HL-60 (cell line): Measurements from ENCODE around the gene ERLEC1.

Source experiments
- DNase-seq, 2 experiments: peaks; one replicate each; pipeline ENCODE4 v3.0.0-alpha.2; 2010 to 2020; ENCODE audit warnings: low read depth in 1 of 2, low spot score in 1 of 2
- H3K27ac ChIP-seq: fragments of 250-450 bp; sonication (Bioruptor Pico); replicated peaks from 2 replicates; pipeline ENCODE4 v1.5.1; 2020; ENCODE audit warnings: mild to moderate bottlenecking, moderate library complexity
- H3K27me3 ChIP-seq: fragments of 250-450 bp; sonication (Bioruptor Pico); 2 replicates; pipeline ENCODE4 v1.5.1; 2021; ENCODE audit warnings: mild to moderate bottlenecking, moderate library complexity; ENCODE audit not compliant: insufficient read depth, poor library complexity, severe bottlenecking
- H3K4me3 ChIP-seq: replicated peaks from 2 replicates; pipeline ENCODE4 v1.5.1; 2011; ENCODE audit warnings: mild to moderate bottlenecking, control low read depth, low read length; ENCODE audit not compliant: insufficient read depth
- GABPA ChIP-seq: IDR thresholded peaks from 2 replicates; pipeline ENCODE4 v1.6.1; 2012; ENCODE audit warnings: low read depth
- POLR2AphosphoS5 ChIP-seq: IDR thresholded peaks from 2 replicates; pipeline ENCODE4 v1.6.1; 2012; ENCODE audit warnings: low read depth
- SPI1 ChIP-seq: IDR thresholded peaks from 2 replicates; pipeline ENCODE4 v1.6.1; 2012; ENCODE audit warnings: low read depth, mild to moderate bottlenecking, borderline replicate concordance
- TF ChIP-seq, protein P1 (sequence below): IDR thresholded peaks from one replicate; pipeline ENCODE4 v1.5.1; 2011; ENCODE audit warnings: low read length, control low read depth, inconsistent platforms; ENCODE audit not compliant: insufficient read depth
- TF ChIP-seq, protein P2 (sequence below): IDR thresholded peaks from 2 replicates; pipeline ENCODE4 v1.6.1; 2012; ENCODE audit warnings: low read depth; ENCODE audit not compliant: insufficient replicate concordance

The ERLEC1 gene

DNA sequence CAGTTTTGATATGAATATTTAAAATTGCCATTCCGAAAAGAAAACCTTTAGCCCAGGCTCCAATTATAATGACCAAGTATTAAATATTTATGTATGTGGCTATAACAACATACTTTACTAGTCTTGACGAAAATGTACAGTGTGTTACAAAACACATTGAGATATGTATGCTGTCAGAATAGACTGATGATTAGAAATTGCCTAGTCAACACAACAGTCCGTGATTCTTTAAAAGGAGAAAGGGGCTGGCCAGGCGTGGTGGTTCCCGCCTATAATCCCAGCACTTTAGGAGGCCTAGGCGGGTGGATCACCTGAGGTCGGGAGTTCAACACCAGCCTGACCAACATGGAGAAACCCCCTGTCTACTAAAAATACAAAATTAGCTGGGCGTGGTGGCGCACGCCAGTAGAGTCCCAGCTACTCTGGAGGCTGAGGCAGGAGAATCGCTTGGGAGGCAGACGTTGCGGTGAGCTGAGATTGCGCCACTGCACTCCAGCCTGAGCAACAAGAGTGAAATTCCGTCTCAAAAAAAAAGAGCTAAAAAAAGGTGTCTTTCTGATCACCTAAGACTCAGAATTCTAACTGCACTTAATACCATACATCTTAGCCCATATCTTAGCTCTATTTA, 17.4 kb upstream of the ERLEC1 start:
- DNase-seq = peak in 1 of 2 experiments; percentile 12
- Histone ChIP-seq H3K27ac (no peak overlapping the region), H3K27me3 (no peaks in the 10 kb centered on the region), H3K4me3 (no peak overlapping the region)
- TF ChIP-seq POLR2AphosphoS5 (no peak), GABPA (no peak), SPI1 (no peak)
- TF ChIP-seq, protein P1, sequence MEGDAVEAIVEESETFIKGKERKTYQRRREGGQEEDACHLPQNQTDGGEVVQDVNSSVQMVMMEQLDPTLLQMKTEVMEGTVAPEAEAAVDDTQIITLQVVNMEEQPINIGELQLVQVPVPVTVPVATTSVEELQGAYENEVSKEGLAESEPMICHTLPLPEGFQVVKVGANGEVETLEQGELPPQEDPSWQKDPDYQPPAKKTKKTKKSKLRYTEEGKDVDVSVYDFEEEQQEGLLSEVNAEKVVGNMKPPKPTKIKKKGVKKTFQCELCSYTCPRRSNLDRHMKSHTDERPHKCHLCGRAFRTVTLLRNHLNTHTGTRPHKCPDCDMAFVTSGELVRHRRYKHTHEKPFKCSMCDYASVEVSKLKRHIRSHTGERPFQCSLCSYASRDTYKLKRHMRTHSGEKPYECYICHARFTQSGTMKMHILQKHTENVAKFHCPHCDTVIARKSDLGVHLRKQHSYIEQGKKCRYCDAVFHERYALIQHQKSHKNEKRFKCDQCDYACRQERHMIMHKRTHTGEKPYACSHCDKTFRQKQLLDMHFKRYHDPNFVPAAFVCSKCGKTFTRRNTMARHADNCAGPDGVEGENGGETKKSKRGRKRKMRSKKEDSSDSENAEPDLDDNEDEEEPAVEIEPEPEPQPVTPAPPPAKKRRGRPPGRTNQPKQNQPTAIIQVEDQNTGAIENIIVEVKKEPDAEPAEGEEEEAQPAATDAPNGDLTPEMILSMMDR = no peak
- TF ChIP-seq, protein P2, sequence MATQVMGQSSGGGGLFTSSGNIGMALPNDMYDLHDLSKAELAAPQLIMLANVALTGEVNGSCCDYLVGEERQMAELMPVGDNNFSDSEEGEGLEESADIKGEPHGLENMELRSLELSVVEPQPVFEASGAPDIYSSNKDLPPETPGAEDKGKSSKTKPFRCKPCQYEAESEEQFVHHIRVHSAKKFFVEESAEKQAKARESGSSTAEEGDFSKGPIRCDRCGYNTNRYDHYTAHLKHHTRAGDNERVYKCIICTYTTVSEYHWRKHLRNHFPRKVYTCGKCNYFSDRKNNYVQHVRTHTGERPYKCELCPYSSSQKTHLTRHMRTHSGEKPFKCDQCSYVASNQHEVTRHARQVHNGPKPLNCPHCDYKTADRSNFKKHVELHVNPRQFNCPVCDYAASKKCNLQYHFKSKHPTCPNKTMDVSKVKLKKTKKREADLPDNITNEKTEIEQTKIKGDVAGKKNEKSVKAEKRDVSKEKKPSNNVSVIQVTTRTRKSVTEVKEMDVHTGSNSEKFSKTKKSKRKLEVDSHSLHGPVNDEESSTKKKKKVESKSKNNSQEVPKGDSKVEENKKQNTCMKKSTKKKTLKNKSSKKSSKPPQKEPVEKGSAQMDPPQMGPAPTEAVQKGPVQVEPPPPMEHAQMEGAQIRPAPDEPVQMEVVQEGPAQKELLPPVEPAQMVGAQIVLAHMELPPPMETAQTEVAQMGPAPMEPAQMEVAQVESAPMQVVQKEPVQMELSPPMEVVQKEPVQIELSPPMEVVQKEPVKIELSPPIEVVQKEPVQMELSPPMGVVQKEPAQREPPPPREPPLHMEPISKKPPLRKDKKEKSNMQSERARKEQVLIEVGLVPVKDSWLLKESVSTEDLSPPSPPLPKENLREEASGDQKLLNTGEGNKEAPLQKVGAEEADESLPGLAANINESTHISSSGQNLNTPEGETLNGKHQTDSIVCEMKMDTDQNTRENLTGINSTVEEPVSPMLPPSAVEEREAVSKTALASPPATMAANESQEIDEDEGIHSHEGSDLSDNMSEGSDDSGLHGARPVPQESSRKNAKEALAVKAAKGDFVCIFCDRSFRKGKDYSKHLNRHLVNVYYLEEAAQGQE = no peak

DNA sequence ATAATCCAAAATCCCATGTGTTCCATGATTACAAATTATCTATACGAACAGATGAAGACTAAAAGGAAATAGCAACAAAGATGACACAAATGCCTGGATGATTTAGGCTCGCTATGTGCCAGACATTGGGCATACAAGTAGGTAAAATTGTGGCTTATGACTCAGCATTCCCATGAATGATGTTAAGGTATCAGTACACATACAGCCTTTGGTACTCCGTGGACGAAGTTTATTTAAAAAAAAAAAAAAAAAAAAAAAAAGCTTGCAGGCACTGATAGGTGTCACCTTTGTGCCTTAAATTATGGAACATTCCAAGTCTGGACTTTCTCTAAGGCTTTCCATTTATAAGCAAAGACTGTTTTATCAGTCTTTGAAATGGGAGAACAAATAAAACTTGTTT, 16.6 kb upstream of the ERLEC1 start:
- no peak for TF ChIP-seq POLR2AphosphoS5
- no peak for TF ChIP-seq SPI1
- TF ChIP-seq, protein P2 = no peak
- TF ChIP-seq, protein P1 = no peak
- Histone ChIP-seq H3K27ac (no peak overlapping the region), H3K27me3 (no peaks in the 10 kb centered on the region), H3K4me3 (no peak overlapping the region)
- DNase-seq = no peak

DNA sequence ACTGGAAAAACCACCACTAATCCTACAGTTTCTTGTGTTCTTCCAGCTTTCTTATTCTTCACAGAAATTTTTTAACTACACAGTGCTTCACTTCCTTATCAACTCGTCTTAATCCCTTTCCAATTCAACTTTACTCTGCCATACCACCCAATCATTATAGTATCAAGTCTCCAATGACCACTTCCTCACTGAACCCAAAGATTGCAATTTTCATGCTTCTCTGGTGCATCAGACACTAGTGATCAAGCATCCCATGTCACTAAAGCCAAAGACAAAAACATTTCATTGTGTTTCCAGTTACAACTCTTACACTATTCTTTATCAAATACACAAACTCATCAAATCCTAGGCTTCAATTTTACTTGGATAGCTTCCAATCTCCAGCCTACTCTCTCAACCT, 9.7 kb upstream of the ERLEC1 start:
- DNase-seq = no peak
- H3K4me3 ChIP-seq = no peak overlapping the region
- H3K27me3 ChIP-seq = no peaks in the 10 kb centered on the region
- peak overlapping the region; percentile 18; the same call in 1 of the 2 replicates for H3K27ac ChIP-seq
- peak; percentile 52 for TF ChIP-seq SPI1
- TF ChIP-seq GABPA = no peak

DNA sequence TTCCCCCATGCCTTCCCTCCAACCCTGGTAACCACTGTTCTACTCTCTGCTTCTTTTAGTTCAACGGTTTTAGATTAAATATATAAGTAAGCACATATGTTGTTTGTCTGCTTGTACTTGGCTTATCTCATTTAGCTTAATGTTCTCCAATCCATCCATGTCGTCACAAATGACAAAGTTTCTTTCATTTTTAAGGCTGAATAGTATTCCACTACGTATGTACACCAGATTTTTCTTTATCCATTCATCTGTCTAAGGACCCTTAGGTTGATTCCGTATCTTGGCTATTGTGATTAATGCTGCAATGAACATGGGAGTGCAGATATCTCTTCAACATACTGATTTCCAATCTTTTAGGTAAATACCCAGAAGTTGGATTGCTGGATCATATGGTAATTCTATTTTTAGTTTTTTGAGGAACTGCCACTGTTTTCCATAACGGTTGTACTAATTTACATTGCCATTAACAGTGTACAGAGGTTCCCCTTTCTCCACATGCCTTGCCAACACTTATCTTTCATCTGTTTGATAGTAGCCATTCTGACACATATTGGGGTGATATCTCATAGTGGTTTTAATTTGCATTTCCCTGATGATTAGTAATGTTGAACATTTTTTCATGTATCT, 8.2 kb upstream of the ERLEC1 start:
- no peaks in the 10 kb centered on the region for H3K27me3 ChIP-seq
- no peak overlapping the region for H3K4me3 ChIP-seq
- peak overlapping the region; percentile 62 for H3K27ac ChIP-seq
- TF ChIP-seq, protein P1 = no peak
- no peak for TF ChIP-seq GABPA
- TF ChIP-seq, protein P2 = no peak
- peak; percentile 93 for TF ChIP-seq SPI1
- DNase-seq = peak in 1 of 2 experiments; percentile 41
